Body of pancreas (tissue), 4 donors: ENCODE data around the gene SLC22A3. TPM values are rescaled to one million over a fixed set of nuclear protein-coding genes. Genes with fewer than 3 reads are reported as not detected.

ENCODE experiments used
- ATAC-seq: fragments of 150-250 bp; one replicate; pipeline ENCODE4 v1.9.1; 2016
- DNase-seq, 4 donors: peaks; one replicate each; pipeline ENCODE4 v3.0.0-alpha.2; 2019
- H3K27ac ChIP-seq, 4 donors: fragments of 200-600 bp; sonication (generic); 1 replicate in 3 of 4; 2 replicates in 1 of 4; pipeline versions ENCODE4 v1.5.1 to v1.6.1; 2016 to 2019; ENCODE audit warnings: mild to moderate bottlenecking in 1 of 4, mixed read lengths in 1 of 4, moderate library complexity in 1 of 4
- H3K27me3 ChIP-seq, 2 donors: fragments of 200-600 bp; sonication (generic); one replicate each; pipeline ENCODE4 v1.6.0; 2016; ENCODE audit warnings: mild to moderate bottlenecking in 1 of 2
- H3K36me3 ChIP-seq, 2 donors: fragments of 200-600 bp; sonication (generic); replicated peaks in 1 of 2; 2 replicates each; pipeline ENCODE4 v1.5.1; 2016; ENCODE audit warnings: low read depth in 2 of 2; ENCODE audit not compliant: insufficient read depth in 1 of 2
- H3K4me1 ChIP-seq: fragments of 200-600 bp; sonication (generic); one replicate; pipeline ENCODE4 v1.6.0; 2016
- H3K4me3 ChIP-seq, 2 donors: fragments of 200-600 bp; sonication (generic); 1 replicate in 1 of 2; 2 replicates in 1 of 2; pipeline ENCODE4 v1.5.1; 2016 to 2019
- H3K9me3 ChIP-seq, 3 donors: fragments of 200-600 bp; sonication (generic); 1 replicate in 2 of 3; 2 replicates in 1 of 3; pipeline ENCODE4 v1.5.1; 2016
- CTCF ChIP-seq, 7 experiments: fragments of 450-650 bp in 4 of 7; fragments of 200-600 bp in 3 of 7; sonication (generic) in 3 of 7; IDR thresholded peaks; one replicate each; pipeline ENCODE4 v1.5.1; 2016 to 2019; ENCODE audit warnings: antibody characterized with exemption in 7 of 7
- POLR2A ChIP-seq, 3 donors: fragments of 450-650 bp; IDR thresholded peaks; one replicate each; pipeline ENCODE4 v1.6.1; 2016; ENCODE audit warnings: antibody characterized with exemption in 3 of 3, mild to moderate bottlenecking in 2 of 3
- WGBS, 2 donors: methylation state at CpG; one replicate each; pipeline ENCODE4 v1.1.5; 2017; 5-methylcytosine and 5-hydroxymethylcytosine counted together
- intact Hi-C: fragments of 100-400 bp; cut with DNase I; formaldehyde crosslinking; loops from one replicate; pipeline ENCODE4 v1.15.1; 2023
- total RNA-seq, 2 donors: library from RNA; depleted of rRNA; stranded (reverse); fragments of >200 nt; gene quantifications; one replicate each; pipeline ENCODE4 v1.1.0, GENCODE V29; 2016

The SLC22A3 gene
- total RNA-seq, 2 donors from 2014 or later, result 4.9 TPM; not detected in 1

GRCh38 chr6:160477901-160478300 lies 129.7 kb downstream of the SLC22A3 start:
- Histone ChIP-seq H3K9me3 (no peaks in the 10 kb centered on the region), H3K36me3 (no peaks in the 10 kb centered on the region), H3K4me1 (no peaks in the 10 kb centered on the region), H3K27me3 (no peaks in the 10 kb centered on the region), H3K4me3 (no peak overlapping the region), H3K27ac (no peak overlapping the region)
- TF ChIP-seq POLR2A (IDR thresholded peaks at IDR 0.05) (no peak), CTCF (IDR thresholded peaks at IDR 0.05) (no peak)
- DNase-seq (no peak), ATAC-seq (no peak)
- intact Hi-C loops, result no loop called here
- WGBS, 2 donors, result 86 to 89% methylated on average over 8 of the region's 8 CpGs

GRCh38 chr6:160487116-160487515 lies 138.9 kb downstream of the SLC22A3 start:
- no peak for ATAC-seq
- WGBS, 2 donors, result 75 to 83% methylated on average over 9 to 11 of the region's 11 CpGs
- no peak for DNase-seq
- H3K27ac ChIP-seq, result no peak overlapping the region
- peaks cover 0 to 1% of the 10 kb centered on the region in 2 donors for H3K36me3 ChIP-seq
- no peaks in the 10 kb centered on the region for H3K4me1 ChIP-seq
- H3K27me3 ChIP-seq, result no peaks in the 10 kb centered on the region
- no peaks in the 10 kb centered on the region for H3K9me3 ChIP-seq
- TF ChIP-seq POLR2A (IDR thresholded peaks at IDR 0.05) (no peak), CTCF (IDR thresholded peaks at IDR 0.05) (no peak)
- no peak overlapping the region for H3K4me3 ChIP-seq
- intact Hi-C loops, result no loop called here

DNA sequence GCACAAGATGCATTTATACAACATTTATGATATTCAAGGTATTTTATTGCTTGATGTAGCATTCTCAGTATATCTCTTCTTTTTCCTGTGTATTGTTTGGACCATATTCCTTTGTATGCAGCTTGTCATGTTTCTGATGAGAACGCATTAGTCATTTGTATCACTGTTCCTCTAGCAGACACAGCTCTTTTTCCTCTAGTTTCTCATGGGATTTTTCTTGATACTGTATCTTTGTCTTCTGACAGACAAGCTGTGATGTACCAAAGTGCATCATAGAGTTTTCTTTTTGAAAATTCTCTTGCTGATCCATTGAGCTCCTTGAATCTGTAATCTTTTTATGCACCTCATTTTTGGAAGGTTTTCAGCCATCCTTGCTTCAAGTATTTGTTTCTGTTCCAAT lies 140.9 kb downstream of the SLC22A3 start:
- Histone ChIP-seq H3K27me3 (no peaks in the 10 kb centered on the region), H3K9me3 (no peaks in the 10 kb centered on the region), H3K27ac (no peak overlapping the region), H3K36me3 (peaks cover 0 to 1% of the 10 kb centered on the region in 2 donors), H3K4me1 (no peaks in the 10 kb centered on the region), H3K4me3 (no peak overlapping the region)
- DNase-seq (no peak), ATAC-seq (no peak)
- TF ChIP-seq POLR2A (IDR thresholded peaks at IDR 0.05), result no peak
- no peak for TF ChIP-seq CTCF (IDR thresholded peaks at IDR 0.05)
- intact Hi-C loops, result no loop called here
- 94 to 96% methylated on average over 1 of the region's 1 CpG for WGBS, 2 donors

GRCh38 chr6:160494576-160494975 lies 146.4 kb downstream of the SLC22A3 start:
- no peaks in the 10 kb centered on the region for H3K9me3 ChIP-seq
- 87 to 92% methylated on average over 3 of the region's 3 CpGs for WGBS, 2 donors
- no peak for TF ChIP-seq CTCF (IDR thresholded peaks at IDR 0.05)
- no peak for TF ChIP-seq POLR2A (IDR thresholded peaks at IDR 0.05)
- intact Hi-C loops, result no loop called here
- H3K4me3 ChIP-seq, result no peak overlapping the region
- ATAC-seq (no peak), DNase-seq (no peak)
- no peaks in the 10 kb centered on the region for H3K4me1 ChIP-seq
- H3K27me3 ChIP-seq, result no peaks in the 10 kb centered on the region
- no peak overlapping the region for H3K27ac ChIP-seq
- no peaks in the 10 kb centered on the region for H3K36me3 ChIP-seq

- WGBS, 2 donors, result 78 to 84% methylated on average over 4 of the region's 4 CpGs
- no peak for TF ChIP-seq CTCF (IDR thresholded peaks at IDR 0.05)
- TF ChIP-seq POLR2A (IDR thresholded peaks at IDR 0.05), result no peak
- no peaks in the 10 kb centered on the region for H3K4me1 ChIP-seq
- H3K4me3 ChIP-seq, result no peak overlapping the region
- peaks cover 0 to 6% (median 0%) of the 10 kb centered on the region in 3 donors for H3K9me3 ChIP-seq
- intact Hi-C loops, result no loop called here
- H3K27me3 ChIP-seq, result no peaks in the 10 kb centered on the region
- H3K36me3 ChIP-seq, result no peaks in the 10 kb centered on the region
- H3K27ac ChIP-seq, result no peak overlapping the region
- DNase-seq (no peak), ATAC-seq (no peak)
Observed at GRCh38 chr6:160500639-160501038, 152.5 kb downstream of the SLC22A3 start.
